Measurements from ENCODE around the gene ENTHD1. TPM values are rescaled to one million over a fixed set of nuclear protein-coding genes. Genes with fewer than 3 reads are reported as not detected.

Gene ENTHD1
- total and polyA plus RNA-seq, 8 donors, result 0.02 TPM; not detected in 7

GRCh38 chr22:39825661-39826102, 67.9 kb downstream of the ENTHD1 start:
- Histone ChIP-seq H3K4me3 (no peak overlapping the region), H3K27me3 (peaks cover 0 to 3% (median 0%) of the 10 kb centered on the region in 4 donors), H3K4me1 (no peaks in the 10 kb centered on the region), H3K27ac (no peak overlapping the region), H3K36me3 (no peaks in the 10 kb centered on the region), H3K9me3 (no peaks in the 10 kb centered on the region)
- intact Hi-C loops (cut with DNase I), result no loop called here
- FAIRE-seq (no peak), ATAC-seq (no peak), DNase-seq (no peak)
- TF ChIP-seq CTCF (IDR thresholded peaks at IDR 0.05), result no peak
- 81 to 87% methylated on average over 3 of the region's 3 CpGs for whole genome bisulfite sequencing, 2 donors

- H3K36me3 ChIP-seq, result no peaks in the 10 kb centered on the region
- no peaks in the 10 kb centered on the region for H3K27me3 ChIP-seq
- intact Hi-C loops (cut with DNase I), result no loop called here
- no peaks in the 10 kb centered on the region for H3K4me1 ChIP-seq
- no peak for DNase-seq
- no peak overlapping the region for H3K27ac ChIP-seq
- no peak for TF ChIP-seq CTCF (IDR thresholded peaks at IDR 0.05)
- FAIRE-seq, result no peak
- ATAC-seq, result no peak
- 47 to 65% methylated on average over 3 of the region's 3 CpGs for WGBS, 2 donors
- no peak overlapping the region for H3K4me3 ChIP-seq
- H3K9me3 ChIP-seq, result no peaks in the 10 kb centered on the region
Measured at GRCh38 chr22:39821008-39821407, 72.6 kb downstream of the ENTHD1 start.

- Histone ChIP-seq H3K27ac (no peak overlapping the region), H3K27me3 (no peaks in the 10 kb centered on the region), H3K4me3 (no peak overlapping the region), H3K36me3 (no peaks in the 10 kb centered on the region), H3K9me3 (no peaks in the 10 kb centered on the region), H3K4me1 (no peaks in the 10 kb centered on the region)
- DNase-seq (no peak), FAIRE-seq (no peak), ATAC-seq (no peak)
- TF ChIP-seq CTCF (IDR thresholded peaks at IDR 0.05), result no peak
- intact Hi-C loops (cut with DNase I), result no loop called here
- 65 to 70% methylated on average over 4 of the region's 4 CpGs for WGBS, 2 donors
Measured at GRCh38 chr22:39820256-39820655, 73.3 kb downstream of the ENTHD1 start.

GRCh38 chr22:39819429-39819828, 74.1 kb downstream of the ENTHD1 start:
- Histone ChIP-seq H3K27ac (no peak overlapping the region), H3K4me1 (no peaks in the 10 kb centered on the region), H3K36me3 (no peaks in the 10 kb centered on the region), H3K9me3 (no peaks in the 10 kb centered on the region), H3K27me3 (no peaks in the 10 kb centered on the region), H3K4me3 (no peak overlapping the region)
- no peak for FAIRE-seq
- no peak for TF ChIP-seq CTCF (IDR thresholded peaks at IDR 0.05)
- intact Hi-C loops (cut with DNase I), result no loop called here
- 53 to 55% methylated on average over 2 of the region's 2 CpGs for WGBS, 2 donors
- ATAC-seq, result no peak
- DNase-seq, result no peak

GRCh38 chr22:39818094-39818493, 75.5 kb downstream of the ENTHD1 start:
- H3K27me3 ChIP-seq, result no peaks in the 10 kb centered on the region
- intact Hi-C loops (cut with DNase I), result no loop called here
- H3K4me3 ChIP-seq, result no peak overlapping the region
- FAIRE-seq, result no peak
- no peak for TF ChIP-seq CTCF (IDR thresholded peaks at IDR 0.05)
- whole genome bisulfite sequencing, 2 donors, result 41 to 49% methylated on average over 5 of the region's 5 CpGs
- H3K36me3 ChIP-seq, result no peaks in the 10 kb centered on the region
- peak in 1 of 4 donors; percentile 41 for ATAC-seq
- H3K9me3 ChIP-seq, result no peaks in the 10 kb centered on the region
- no peak overlapping the region for H3K27ac ChIP-seq
- no peak for DNase-seq
- H3K4me1 ChIP-seq, result no peaks in the 10 kb centered on the region
